Measurements from ENCODE around the gene CRISP1.
"Not testable (repeated sequence)": the region's sequence is repeated elsewhere in the genome, so short reads cannot be mapped to it uniquely, and the experiment has no call there.

CRISP1 gene, protein sequence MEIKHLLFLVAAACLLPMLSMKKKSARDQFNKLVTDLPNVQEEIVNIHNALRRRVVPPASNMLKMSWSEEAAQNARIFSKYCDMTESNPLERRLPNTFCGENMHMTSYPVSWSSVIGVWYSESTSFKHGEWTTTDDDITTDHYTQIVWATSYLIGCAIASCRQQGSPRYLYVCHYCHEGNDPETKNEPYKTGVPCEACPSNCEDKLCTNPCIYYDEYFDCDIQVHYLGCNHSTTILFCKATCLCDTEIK

DNA sequence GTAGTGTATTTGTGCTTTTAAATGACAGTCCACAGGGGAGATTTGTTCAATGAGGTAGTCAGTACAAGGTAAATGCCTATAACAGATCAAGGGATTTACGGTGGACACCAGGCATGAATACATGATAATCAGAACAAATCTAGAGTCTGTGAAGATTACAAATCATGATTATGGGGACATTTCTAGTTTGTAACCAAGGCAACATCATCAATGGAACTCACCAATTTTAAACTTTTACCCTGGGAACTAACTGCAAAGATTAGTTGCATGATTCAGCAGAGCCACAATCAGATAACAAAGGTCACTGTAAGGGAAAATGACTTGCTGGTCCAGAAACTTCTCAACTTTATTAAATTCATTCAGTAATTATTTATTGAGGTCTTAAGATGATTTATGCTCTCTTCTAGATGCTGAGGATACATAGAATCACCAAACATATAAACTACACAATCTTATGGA, at the start of gene CRISP1:
Gene CRISP1, minus strand, starts transcription at position 51 of the 459 bp plus-strand sequence. CDS start 9,135 bp downstream, outside the sequence.
- Histone ChIP-seq H3K9me3 (ENCODE audit: control insufficient read depth, insufficient read depth, low read length) (no peaks in the 10 kb centered on the region), H3K27me3 (ENCODE audit: control insufficient read depth, insufficient read depth, low read length) (no peaks in the 10 kb centered on the region), H3K4me1 (ENCODE audit: control insufficient read depth, insufficient read depth, low read length) (no peaks in the 10 kb centered on the region), H3K36me3 (ENCODE audit: control insufficient read depth, insufficient read depth, low read length) (no peaks in the 10 kb centered on the region), H3K4me3 (ENCODE audit: low read depth, low read length) (no peak within 1 kb of the TSS), H3K9ac (ENCODE audit: low read depth, low read length) (no peak within 1 kb of the TSS)

DNA sequence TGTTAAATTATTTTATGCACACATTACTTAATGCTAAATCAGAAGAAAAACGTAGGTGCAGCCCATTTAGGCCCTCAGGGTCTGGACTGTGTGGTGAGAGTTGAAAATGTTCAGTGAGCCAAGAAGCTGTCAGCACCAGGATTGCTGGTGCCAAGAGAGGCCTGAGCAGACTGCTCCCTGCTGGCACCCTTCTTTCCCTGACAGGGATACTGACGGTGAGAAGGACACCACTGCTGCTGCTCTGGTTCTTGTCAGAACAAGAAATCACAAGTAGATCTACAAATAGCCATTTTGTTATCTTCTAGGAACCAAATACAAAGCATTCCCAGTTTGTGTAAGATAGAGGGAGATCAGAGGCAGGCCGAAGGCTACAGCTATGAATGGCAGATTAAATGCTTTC, 48.7 kb upstream of the CRISP1 start:
- Histone ChIP-seq H3K36me3 (ENCODE audit: control insufficient read depth, insufficient read depth, low read length) (no peaks in the 10 kb centered on the region), H3K27me3 (ENCODE audit: control insufficient read depth, insufficient read depth, low read length) (no peaks in the 10 kb centered on the region), H3K9me3 (ENCODE audit: control insufficient read depth, insufficient read depth, low read length) (no peaks in the 10 kb centered on the region), H3K4me1 (ENCODE audit: control insufficient read depth, insufficient read depth, low read length) (peaks cover 49% of the 10 kb centered on the region), H3K9ac (ENCODE audit: low read depth, low read length) (no peak overlapping the region), H3K4me3 (ENCODE audit: low read depth, low read length) (no peak overlapping the region)

DNA sequence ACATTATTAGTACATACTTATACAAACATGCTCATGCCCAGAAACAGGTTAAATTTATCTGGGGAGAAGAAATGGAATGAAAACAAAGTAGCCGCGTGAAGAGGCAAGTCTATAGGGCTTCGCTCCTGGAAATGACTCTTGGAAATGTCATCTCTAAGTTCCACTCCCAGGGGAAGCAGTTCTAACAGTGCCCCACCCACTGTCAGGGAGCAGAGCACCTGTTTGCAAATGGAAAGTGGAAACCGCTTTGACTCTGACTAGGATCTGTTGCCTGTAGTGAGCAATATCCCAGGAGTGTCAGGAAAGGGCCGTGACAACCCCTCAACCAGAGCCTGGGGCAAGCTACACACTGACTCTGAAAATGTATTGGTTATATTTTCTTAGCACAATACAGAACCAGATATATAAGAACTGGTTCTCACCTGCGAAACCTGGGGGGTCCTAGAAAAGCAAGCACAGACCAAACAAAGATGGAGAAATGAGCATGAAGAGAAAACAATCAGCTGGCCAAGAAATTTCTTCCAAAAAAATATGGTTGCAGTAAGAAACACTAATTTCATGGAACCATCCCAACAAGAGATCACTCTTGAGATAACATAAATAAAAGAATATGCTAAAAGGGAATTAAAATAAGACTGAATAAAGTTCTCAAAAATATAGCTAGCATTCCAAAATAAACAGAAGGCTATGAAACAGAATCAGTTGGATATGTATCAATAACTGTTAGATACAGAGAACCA, 47.5 kb upstream of the CRISP1 start:
- H3K9me3 ChIP-seq (ENCODE audit: control insufficient read depth, insufficient read depth, low read length) = no peaks in the 10 kb centered on the region
- peaks cover 50% of the 10 kb centered on the region for H3K4me1 ChIP-seq (ENCODE audit: control insufficient read depth, insufficient read depth, low read length)
- H3K36me3 ChIP-seq (ENCODE audit: control insufficient read depth, insufficient read depth, low read length) = no peaks in the 10 kb centered on the region
- H3K9ac ChIP-seq (ENCODE audit: low read depth, low read length) = no peak overlapping the region
- no peaks in the 10 kb centered on the region for H3K27me3 ChIP-seq (ENCODE audit: control insufficient read depth, insufficient read depth, low read length)
- no peak overlapping the region for H3K4me3 ChIP-seq (ENCODE audit: low read depth, low read length)

DNA sequence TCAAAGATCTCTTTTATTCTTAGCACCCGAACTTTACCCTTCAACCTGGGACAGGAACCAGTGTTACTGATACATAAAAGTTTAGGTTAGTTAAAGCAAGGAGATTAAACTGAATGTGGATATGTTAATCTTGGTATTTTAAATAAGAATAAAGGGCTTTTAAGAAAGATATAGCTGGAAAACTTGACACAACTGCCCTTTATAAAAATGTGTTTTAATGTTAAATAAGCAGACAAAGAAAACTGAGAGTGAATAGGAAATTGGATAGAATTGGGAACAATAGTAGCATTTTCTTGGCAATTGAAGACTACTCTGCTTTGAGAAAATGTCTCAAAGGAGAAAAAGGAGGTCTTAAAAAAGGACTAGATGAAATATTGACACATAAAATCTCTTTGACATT, 45.9 kb upstream of the CRISP1 start:
- Histone ChIP-seq H3K27me3 (ENCODE audit: control insufficient read depth, insufficient read depth, low read length) (no peaks in the 10 kb centered on the region), H3K9me3 (ENCODE audit: control insufficient read depth, insufficient read depth, low read length) (no peaks in the 10 kb centered on the region), H3K4me3 (ENCODE audit: low read depth, low read length) (no peak overlapping the region), H3K9ac (ENCODE audit: low read depth, low read length) (no peak overlapping the region), H3K4me1 (ENCODE audit: control insufficient read depth, insufficient read depth, low read length) (peaks cover 48% of the 10 kb centered on the region), H3K36me3 (ENCODE audit: control insufficient read depth, insufficient read depth, low read length) (no peaks in the 10 kb centered on the region)

DNA sequence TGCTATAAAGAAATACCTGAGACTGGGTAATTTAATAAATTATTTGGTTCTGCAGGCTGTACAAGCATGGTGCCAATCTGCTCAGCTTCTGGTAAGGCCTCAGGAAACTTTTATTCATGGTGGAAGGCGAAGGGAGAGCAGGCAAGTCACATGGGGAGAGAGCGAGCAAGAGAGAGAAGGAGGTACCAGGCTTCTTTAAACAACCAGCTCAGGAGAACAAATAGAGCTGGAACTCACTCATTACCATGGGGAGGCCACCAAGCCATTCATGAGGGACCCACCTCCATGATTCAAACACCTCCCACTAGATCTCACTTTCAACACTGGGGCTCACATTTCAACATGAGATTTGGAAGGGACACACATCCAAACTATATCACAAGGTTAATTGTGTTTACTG, 44.9 kb upstream of the CRISP1 start:
- H3K36me3 ChIP-seq (ENCODE audit: control insufficient read depth, insufficient read depth, low read length) = no peaks in the 10 kb centered on the region
- H3K9me3 ChIP-seq (ENCODE audit: control insufficient read depth, insufficient read depth, low read length) = no peaks in the 10 kb centered on the region
- no peak overlapping the region for H3K9ac ChIP-seq (ENCODE audit: low read depth, low read length)
- H3K4me1 ChIP-seq (ENCODE audit: control insufficient read depth, insufficient read depth, low read length) = peaks cover 48% of the 10 kb centered on the region
- no peaks in the 10 kb centered on the region for H3K27me3 ChIP-seq (ENCODE audit: control insufficient read depth, insufficient read depth, low read length)
- H3K4me3 ChIP-seq (ENCODE audit: low read depth, low read length) = no peak overlapping the region

DNA sequence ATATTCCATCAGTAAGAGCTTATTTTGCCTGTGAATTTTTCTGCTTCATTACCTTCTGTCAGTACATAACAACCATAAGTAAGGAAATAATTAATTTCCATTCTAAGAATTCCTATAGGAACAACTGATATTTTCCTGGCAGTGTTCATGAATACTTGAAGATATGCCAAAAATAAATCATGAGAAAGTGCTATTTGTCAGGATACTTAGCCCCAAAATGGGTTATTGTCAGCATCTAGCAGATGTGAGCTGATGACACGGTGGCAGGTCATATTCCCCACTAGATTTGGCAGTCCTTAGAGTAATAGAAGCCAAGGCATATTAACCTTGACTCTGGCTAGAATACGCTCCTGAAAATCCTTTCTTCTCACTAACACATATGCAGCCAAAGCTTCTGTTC, 43.2 kb upstream of the CRISP1 start:
- Histone ChIP-seq H3K36me3 (ENCODE audit: control insufficient read depth, insufficient read depth, low read length) (no peaks in the 10 kb centered on the region), H3K4me3 (ENCODE audit: low read depth, low read length) (no peak overlapping the region), H3K9me3 (ENCODE audit: control insufficient read depth, insufficient read depth, low read length) (no peaks in the 10 kb centered on the region), H3K4me1 (ENCODE audit: control insufficient read depth, insufficient read depth, low read length) (peaks cover 44% of the 10 kb centered on the region), H3K9ac (ENCODE audit: low read depth, low read length) (no peak overlapping the region), H3K27me3 (ENCODE audit: control insufficient read depth, insufficient read depth, low read length) (no peaks in the 10 kb centered on the region)

DNA sequence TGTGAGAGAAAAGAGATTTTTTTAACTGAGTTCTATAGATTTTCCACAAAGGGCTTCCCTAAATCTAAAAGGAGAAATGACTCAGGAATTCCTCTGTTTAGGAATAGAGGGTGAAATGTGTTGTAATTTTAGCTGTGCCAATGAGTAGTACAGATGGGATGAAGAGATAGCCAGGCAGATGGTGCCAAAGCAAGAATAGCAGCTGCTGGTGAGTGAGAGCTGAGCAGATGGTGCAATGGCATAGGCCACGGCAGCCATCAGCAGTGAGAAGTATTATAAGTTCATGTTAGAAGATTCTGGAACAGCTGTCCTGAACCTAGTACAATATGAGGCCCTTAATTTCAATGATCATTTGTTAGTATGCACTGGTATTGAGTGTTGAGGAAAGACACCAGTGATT, 40.2 kb upstream of the CRISP1 start:
- no peak overlapping the region for H3K4me3 ChIP-seq (ENCODE audit: low read depth, low read length)
- no peaks in the 10 kb centered on the region for H3K36me3 ChIP-seq (ENCODE audit: control insufficient read depth, insufficient read depth, low read length)
- H3K4me1 ChIP-seq (ENCODE audit: control insufficient read depth, insufficient read depth, low read length) = peaks cover 21% of the 10 kb centered on the region
- H3K9me3 ChIP-seq (ENCODE audit: control insufficient read depth, insufficient read depth, low read length) = no peaks in the 10 kb centered on the region
- no peaks in the 10 kb centered on the region for H3K27me3 ChIP-seq (ENCODE audit: control insufficient read depth, insufficient read depth, low read length)
- no peak overlapping the region for H3K9ac ChIP-seq (ENCODE audit: low read depth, low read length)

DNA sequence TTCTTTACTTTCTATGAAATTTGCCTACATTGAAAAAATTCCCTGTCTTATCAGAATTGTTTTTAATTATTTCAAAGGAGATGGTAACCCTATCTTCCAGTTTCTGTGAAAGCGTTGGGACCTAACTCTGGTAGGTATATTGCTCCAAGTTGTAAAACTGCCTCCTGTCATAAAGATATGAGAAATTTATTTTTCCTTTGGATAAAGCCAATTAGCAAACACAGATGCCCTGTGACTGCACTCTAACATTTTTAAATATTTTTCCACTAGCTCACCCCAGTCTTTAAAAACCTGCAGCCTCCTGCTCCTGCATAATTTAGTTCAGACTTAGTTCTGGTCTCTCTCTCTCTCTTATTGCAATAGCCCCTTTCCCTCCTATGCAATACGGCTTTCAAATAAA, 39.0 kb upstream of the CRISP1 start:
- H3K4me1 ChIP-seq (ENCODE audit: control insufficient read depth, insufficient read depth, low read length) = peaks cover 10% of the 10 kb centered on the region
- H3K27me3 ChIP-seq (ENCODE audit: control insufficient read depth, insufficient read depth, low read length) = no peaks in the 10 kb centered on the region
- H3K9me3 ChIP-seq (ENCODE audit: control insufficient read depth, insufficient read depth, low read length) = no peaks in the 10 kb centered on the region
- no peaks in the 10 kb centered on the region for H3K36me3 ChIP-seq (ENCODE audit: control insufficient read depth, insufficient read depth, low read length)
- no peak overlapping the region for H3K4me3 ChIP-seq (ENCODE audit: low read depth, low read length)
- H3K9ac ChIP-seq (ENCODE audit: low read depth, low read length) = no peak overlapping the region

DNA sequence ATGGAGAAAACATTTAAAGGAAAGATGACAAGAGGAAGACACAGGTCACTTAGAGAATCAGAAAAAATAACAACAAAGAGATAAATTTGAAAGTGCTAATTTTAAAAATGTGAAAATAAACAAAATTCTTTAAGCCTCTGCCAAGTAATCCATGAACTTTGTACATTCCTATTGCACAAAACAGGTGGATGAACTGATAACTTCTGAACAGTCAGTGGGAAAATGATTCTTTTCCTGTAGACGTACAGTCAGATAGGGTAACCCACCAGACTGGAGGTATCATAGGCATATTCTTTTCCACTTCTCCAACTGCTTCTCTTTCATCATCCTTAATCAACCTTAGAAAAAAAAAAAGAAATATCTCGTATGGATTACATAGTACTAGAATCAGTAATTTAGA, 36.5 kb upstream of the CRISP1 start:
- H3K36me3 ChIP-seq (ENCODE audit: control insufficient read depth, insufficient read depth, low read length) = no peaks in the 10 kb centered on the region
- peaks cover 2% of the 10 kb centered on the region for H3K4me1 ChIP-seq (ENCODE audit: control insufficient read depth, insufficient read depth, low read length)
- no peak overlapping the region for H3K9ac ChIP-seq (ENCODE audit: low read depth, low read length)
- H3K9me3 ChIP-seq (ENCODE audit: control insufficient read depth, insufficient read depth, low read length) = no peaks in the 10 kb centered on the region
- H3K27me3 ChIP-seq (ENCODE audit: control insufficient read depth, insufficient read depth, low read length) = no peaks in the 10 kb centered on the region
- no peak overlapping the region for H3K4me3 ChIP-seq (ENCODE audit: low read depth, low read length)

DNA sequence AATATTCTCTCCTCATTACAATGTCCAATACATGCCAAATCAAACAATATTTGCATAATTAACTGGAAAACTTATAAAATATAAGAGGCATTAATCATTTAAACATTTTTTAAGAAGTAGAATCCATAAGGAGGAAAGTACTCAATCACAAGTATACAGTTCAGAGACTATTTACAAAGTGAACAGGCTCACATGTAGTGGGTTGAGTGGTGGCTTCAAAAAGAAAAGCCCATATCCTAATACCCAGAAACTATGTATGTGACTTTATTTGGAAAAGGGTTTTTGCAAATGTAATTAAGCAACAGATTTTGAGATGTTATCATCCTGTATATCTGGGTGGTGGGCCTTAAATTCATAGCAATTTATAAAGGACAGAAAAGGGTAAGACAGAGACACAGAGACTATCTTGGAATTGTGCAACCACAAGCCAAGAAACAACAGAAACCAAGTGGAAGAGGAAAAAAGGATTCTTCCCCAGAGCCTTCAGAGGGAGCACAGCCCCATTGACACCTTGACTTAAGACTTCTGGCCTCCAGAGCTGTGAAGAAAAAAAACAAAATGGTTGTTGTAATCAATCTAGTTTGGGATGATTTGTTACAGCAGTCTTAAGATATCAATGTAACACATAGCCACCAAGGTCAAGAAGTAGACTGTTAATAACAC, 32.7 kb upstream of the CRISP1 start:
- Histone ChIP-seq H3K27me3 (ENCODE audit: control insufficient read depth, insufficient read depth, low read length) (peaks cover 3% of the 10 kb centered on the region), H3K36me3 (ENCODE audit: control insufficient read depth, insufficient read depth, low read length) (no peaks in the 10 kb centered on the region), H3K4me1 (ENCODE audit: control insufficient read depth, insufficient read depth, low read length) (peaks cover 2% of the 10 kb centered on the region), H3K9ac (ENCODE audit: low read depth, low read length) (no peak overlapping the region), H3K9me3 (ENCODE audit: control insufficient read depth, insufficient read depth, low read length) (no peaks in the 10 kb centered on the region), H3K4me3 (ENCODE audit: low read depth, low read length) (no peak overlapping the region)

DNA sequence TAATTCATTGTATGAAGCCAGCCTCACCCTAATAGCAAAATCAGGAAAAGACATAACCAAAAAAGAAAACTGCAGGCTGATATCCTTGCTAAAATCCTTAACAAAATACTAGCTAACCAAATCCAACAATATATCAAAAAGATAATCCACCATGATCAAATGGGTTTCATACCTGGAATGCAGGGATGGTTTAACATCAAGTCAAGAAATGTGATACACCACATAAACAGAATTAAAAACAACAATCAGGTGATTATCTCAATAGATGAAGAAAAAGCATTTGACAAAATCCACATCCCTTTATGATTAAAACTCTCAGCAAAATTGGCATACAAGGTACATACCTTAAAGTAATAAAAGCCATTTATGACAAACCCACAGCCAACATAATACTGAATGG, 29.2 kb upstream of the CRISP1 start:
- not testable (repeated sequence) for H3K9ac ChIP-seq (ENCODE audit: low read depth, low read length); H3K36me3 ChIP-seq (ENCODE audit: control insufficient read depth, insufficient read depth, low read length); H3K4me3 ChIP-seq (ENCODE audit: low read depth, low read length); H3K9me3 ChIP-seq (ENCODE audit: control insufficient read depth, insufficient read depth, low read length)
- peaks cover 35% of the 10 kb centered on the region for H3K27me3 ChIP-seq (ENCODE audit: control insufficient read depth, insufficient read depth, low read length)
- H3K4me1 ChIP-seq (ENCODE audit: control insufficient read depth, insufficient read depth, low read length) = peaks cover 11% of the 10 kb centered on the region

DNA sequence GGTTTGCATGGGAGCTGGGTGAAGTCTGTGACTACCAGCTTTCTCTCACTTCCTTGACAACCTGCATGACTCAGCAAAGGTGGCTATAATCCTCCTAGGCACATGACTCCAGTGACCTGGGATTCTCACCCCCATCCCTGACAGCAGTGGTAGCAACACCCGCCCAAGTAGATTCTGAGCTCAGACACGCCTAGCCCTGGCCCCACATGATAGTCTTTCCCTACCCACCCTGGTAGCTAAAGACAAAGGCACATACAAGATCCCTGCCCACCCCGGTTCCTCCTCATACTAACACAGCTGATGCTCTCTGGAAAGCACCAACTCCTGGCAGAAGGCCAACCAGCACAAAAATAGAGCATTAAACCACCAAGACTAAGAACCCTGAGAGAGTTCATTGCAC, 25.9 kb upstream of the CRISP1 start:
- peaks cover 13% of the 10 kb centered on the region for H3K4me1 ChIP-seq (ENCODE audit: control insufficient read depth, insufficient read depth, low read length)
- peaks cover 64% of the 10 kb centered on the region for H3K27me3 ChIP-seq (ENCODE audit: control insufficient read depth, insufficient read depth, low read length)
- no peak overlapping the region for H3K9ac ChIP-seq (ENCODE audit: low read depth, low read length)
- H3K36me3 ChIP-seq (ENCODE audit: control insufficient read depth, insufficient read depth, low read length) = no peaks in the 10 kb centered on the region
- H3K9me3 ChIP-seq (ENCODE audit: control insufficient read depth, insufficient read depth, low read length) = no peaks in the 10 kb centered on the region
- no peak overlapping the region for H3K4me3 ChIP-seq (ENCODE audit: low read depth, low read length)
